ENCODE measurements around the gene ING4. TPM values are rescaled to one million over a fixed set of nuclear protein-coding genes. Genes with fewer than 3 reads are reported as not detected.

Gene ING4
- total and polyA plus RNA-seq, 2 donors (not counting 3 experiments of a cell fraction or from before 2014, with no cell fraction given), result 34.7 to 52.0 TPM

DNA sequence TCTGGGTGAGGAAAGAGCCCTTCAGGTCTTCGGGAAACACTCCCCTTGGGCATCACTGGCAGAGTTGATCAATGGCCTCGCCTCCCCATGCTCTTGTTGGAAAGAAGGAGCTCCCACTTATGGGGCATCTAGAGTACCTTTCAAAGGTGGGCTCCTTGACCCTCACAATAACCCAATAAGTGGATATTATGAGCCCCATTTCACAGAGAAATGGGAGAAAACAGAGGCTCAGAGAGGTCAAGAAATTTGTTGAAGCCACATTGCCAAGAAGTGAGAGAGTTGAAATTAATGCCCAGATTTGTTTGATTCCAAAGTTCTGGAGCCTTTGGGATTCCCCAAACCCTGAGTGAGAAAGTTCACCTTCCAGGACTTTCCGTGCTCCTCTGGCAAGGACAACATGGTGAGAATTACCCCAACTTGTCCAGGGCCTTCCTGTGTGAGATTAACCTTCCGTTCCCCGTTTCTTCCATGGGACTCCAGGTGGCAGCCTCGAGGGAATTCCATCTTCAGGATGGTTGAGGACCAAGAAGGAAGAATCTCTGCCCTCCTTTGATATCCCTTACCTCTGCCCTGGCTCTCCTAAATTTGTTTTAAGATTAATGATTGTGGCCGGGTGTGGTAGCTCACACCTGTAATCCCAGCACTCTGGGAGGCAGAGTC, 48.3 kb downstream of the ING4 start:
- peak; percentile 53 for FAIRE-seq
- intact Hi-C loops (cut with micrococcal nuclease), result loop anchor here (1.0 to 10.0 kb wide), 2 partner anchors 75 to 1020 kb away; partner anchors contain the start of gene ZNF384

More for the DNA sequence above, 48.3 kb downstream of the ING4 start:
- no peak overlapping the region for H3K4me3 ChIP-seq (replicated peaks in 1 of 3; ENCODE audit: insufficient read depth in 1 of 3, low read depth in 1 of 3, low read length in 3 of 3)
- peaks cover 11% of the 10 kb centered on the region for H3K4me1 ChIP-seq (ENCODE audit: control insufficient read depth, extremely low read depth, insufficient read depth, low read length)
- ChIA-PET POLR2A (no interaction called here), CTCF (interaction anchor here (0.7 to 2.4 kb wide), 6 partner anchors 9 to 220 kb away, joined by 3 to 14 read pairs (median 4); no protein-coding TSS in a partner anchor)
- no peaks in the 10 kb centered on the region for H3K9me1 ChIP-seq (replicated peaks; ENCODE audit: control insufficient read depth, extremely low read depth, insufficient read depth, low read length)
- DNase-seq (ENCODE audit: low read depth, low spot score), result no peak
- BruUV-seq (replicated peaks), result no TSS peak
- H3K27ac ChIP-seq (ENCODE audit: insufficient read depth, low read depth, low read length), result no peak overlapping the region
- H3K79me2 ChIP-seq (ENCODE audit: control insufficient read depth, insufficient read depth, low read length), result no peaks in the 10 kb centered on the region
- dilution Hi-C loops (cut with MboI; ENCODE audit: extremely low pct_ligation_motif_present, low sequenced_read_pairs), result no loop called here
- no peaks in the 10 kb centered on the region for H3K36me3 ChIP-seq (ENCODE audit: control insufficient read depth in 2 of 2, extremely low read depth in 1 of 2, insufficient read depth in 2 of 2, low read length in 2 of 2)
- no peaks in the 10 kb centered on the region for H3K9me3 ChIP-seq (replicated peaks; ENCODE audit: control insufficient read depth, insufficient read depth, low read length)
- H2AFZ ChIP-seq (ENCODE audit: low read depth, low read length), result peak overlapping the region; percentile 84
- no peak overlapping the region for H3K4me2 ChIP-seq (ENCODE audit: insufficient read depth, low read length)
- H4K20me1 ChIP-seq (replicated peaks; ENCODE audit: control insufficient read depth, extremely low read depth, insufficient read depth, low read length), result no peaks in the 10 kb centered on the region
- H3K27me3 ChIP-seq (ENCODE audit: control insufficient read depth in 2 of 2, insufficient read depth in 2 of 2, low read length in 2 of 2), result no peaks in the 10 kb centered on the region
- H3K9ac ChIP-seq (replicated peaks; ENCODE audit: extremely low read depth, insufficient read depth, low read length), result no peak overlapping the region
- TF ChIP-seq GATA2 (IDR thresholded peaks at IDR 0.05; ENCODE audit: insufficient read depth, insufficient read length, low read depth, low read length), result no peak
- TF ChIP-seq, protein P1, sequence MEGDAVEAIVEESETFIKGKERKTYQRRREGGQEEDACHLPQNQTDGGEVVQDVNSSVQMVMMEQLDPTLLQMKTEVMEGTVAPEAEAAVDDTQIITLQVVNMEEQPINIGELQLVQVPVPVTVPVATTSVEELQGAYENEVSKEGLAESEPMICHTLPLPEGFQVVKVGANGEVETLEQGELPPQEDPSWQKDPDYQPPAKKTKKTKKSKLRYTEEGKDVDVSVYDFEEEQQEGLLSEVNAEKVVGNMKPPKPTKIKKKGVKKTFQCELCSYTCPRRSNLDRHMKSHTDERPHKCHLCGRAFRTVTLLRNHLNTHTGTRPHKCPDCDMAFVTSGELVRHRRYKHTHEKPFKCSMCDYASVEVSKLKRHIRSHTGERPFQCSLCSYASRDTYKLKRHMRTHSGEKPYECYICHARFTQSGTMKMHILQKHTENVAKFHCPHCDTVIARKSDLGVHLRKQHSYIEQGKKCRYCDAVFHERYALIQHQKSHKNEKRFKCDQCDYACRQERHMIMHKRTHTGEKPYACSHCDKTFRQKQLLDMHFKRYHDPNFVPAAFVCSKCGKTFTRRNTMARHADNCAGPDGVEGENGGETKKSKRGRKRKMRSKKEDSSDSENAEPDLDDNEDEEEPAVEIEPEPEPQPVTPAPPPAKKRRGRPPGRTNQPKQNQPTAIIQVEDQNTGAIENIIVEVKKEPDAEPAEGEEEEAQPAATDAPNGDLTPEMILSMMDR (IDR thresholded peaks at IDR 0.05; ENCODE audit: extremely low read depth in 1 of 2, insufficient read depth in 1 of 2, low read depth in 1 of 2, low read length in 2 of 2), result no peak
- TF ChIP-seq EZH2 (IDR thresholded peaks at IDR 0.05; ENCODE audit: borderline replicate concordance, low read depth, low read length, severe bottlenecking), result no peak
- TF ChIP-seq, protein P2, sequence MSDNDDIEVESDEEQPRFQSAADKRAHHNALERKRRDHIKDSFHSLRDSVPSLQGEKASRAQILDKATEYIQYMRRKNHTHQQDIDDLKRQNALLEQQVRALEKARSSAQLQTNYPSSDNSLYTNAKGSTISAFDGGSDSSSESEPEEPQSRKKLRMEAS (IDR thresholded peaks at IDR 0.05; ENCODE audit: insufficient read depth, insufficient read length), result no peak
- TF ChIP-seq JUN (IDR thresholded peaks at IDR 0.05; ENCODE audit: borderline replicate concordance, insufficient read depth, insufficient read length, low read depth), result no peak
